Loucy (cell line): ENCODE measurements around the gene LPP.
"Not testable (repeated sequence)": the region's sequence is repeated elsewhere in the genome, so short reads cannot be mapped to it uniquely, and the experiment has no call there.

ENCODE experiments used
- H2AFZ ChIP-seq: fragments of 200-600 bp; sonication (generic); 2 replicates; pipeline ENCODE4 v1.6.0; 2016; ENCODE audit warnings: antibody characterized with exemption, mild to moderate bottlenecking, low read length, moderate library complexity
- H3F3A ChIP-seq: fragments of 200-600 bp; 2 replicates; pipeline ENCODE4 v1.6.0; 2016; ENCODE audit warnings: antibody characterized with exemption, low read depth, mild to moderate bottlenecking
- H3K27me3 ChIP-seq: fragments of 200-600 bp; sonication (generic); 2 replicates; pipeline ENCODE4 v1.6.1; 2014; ENCODE audit warnings: low read length, mild to moderate bottlenecking; ENCODE audit not compliant: insufficient read depth, poor library complexity, severe bottlenecking
- H3K36me3 ChIP-seq: fragments of 200-600 bp; sonication (generic); 2 replicates; pipeline ENCODE4 v1.6.1; 2016; ENCODE audit warnings: low read length; ENCODE audit not compliant: insufficient read depth
- H3K4me1 ChIP-seq: fragments of 200-600 bp; sonication (generic); 2 replicates; pipeline ENCODE4 v1.5.1; 2014; ENCODE audit warnings: low read length, mild to moderate bottlenecking; ENCODE audit not compliant: insufficient read depth, poor library complexity, severe bottlenecking
- H3K4me2 ChIP-seq: fragments of 200-600 bp; sonication (generic); 2 replicates; pipeline ENCODE4 v1.6.0; 2014; ENCODE audit warnings: antibody characterized with exemption, low read length, low read depth, mild to moderate bottlenecking; ENCODE audit not compliant: poor library complexity, severe bottlenecking
- H3K4me3 ChIP-seq: fragments of 200-600 bp; sonication (generic); 2 replicates; pipeline ENCODE4 v1.5.1; 2014; ENCODE audit warnings: low read length, mild to moderate bottlenecking, mixed read lengths; ENCODE audit not compliant: poor library complexity, severe bottlenecking
- H3K79me2 ChIP-seq: fragments of 200-600 bp; sonication (generic); 2 replicates; pipeline ENCODE4 v1.6.1; 2014; ENCODE audit warnings: low read length; ENCODE audit not compliant: insufficient read depth
- H3K9ac ChIP-seq: fragments of 200-600 bp; sonication (generic); 2 replicates; pipeline ENCODE4 v1.6.0; 2014; ENCODE audit warnings: mild to moderate bottlenecking, low read depth, low read length, moderate library complexity; ENCODE audit not compliant: poor library complexity, severe bottlenecking
- H3K9me2 ChIP-seq: fragments of 200-600 bp; sonication (generic); replicated peaks from 2 replicates; pipeline ENCODE4 v1.6.1; 2016; ENCODE audit warnings: low read depth, low read length, mixed read lengths
- H3K9me3 ChIP-seq: fragments of 200-600 bp; sonication (generic); 2 replicates; pipeline ENCODE4 v1.6.1; 2014; ENCODE audit warnings: mild to moderate bottlenecking, antibody characterized with exemption, low read length, low read depth; ENCODE audit not compliant: insufficient read depth
- H4K20me1 ChIP-seq: fragments of 200-600 bp; sonication (generic); 2 replicates; pipeline ENCODE4 v1.6.0; 2014; ENCODE audit warnings: antibody characterized with exemption, low read length, mild to moderate bottlenecking; ENCODE audit not compliant: insufficient read depth, poor library complexity, severe bottlenecking
- CTCF ChIP-seq: fragments of 200-600 bp; sonication (generic); conservative IDR thresholded peaks from 2 replicates; pipeline ENCODE4 v1.5.1; 2014; ENCODE audit warnings: mild to moderate bottlenecking, antibody characterized with exemption, low read length
- EZH2phosphoT487 ChIP-seq: fragments of 200-600 bp; IDR thresholded peaks from 2 replicates; pipeline ENCODE4 v1.6.1; 2018; ENCODE audit warnings: antibody characterized with exemption, mild to moderate bottlenecking, moderate library complexity, borderline replicate concordance

Gene LPP

DNA sequence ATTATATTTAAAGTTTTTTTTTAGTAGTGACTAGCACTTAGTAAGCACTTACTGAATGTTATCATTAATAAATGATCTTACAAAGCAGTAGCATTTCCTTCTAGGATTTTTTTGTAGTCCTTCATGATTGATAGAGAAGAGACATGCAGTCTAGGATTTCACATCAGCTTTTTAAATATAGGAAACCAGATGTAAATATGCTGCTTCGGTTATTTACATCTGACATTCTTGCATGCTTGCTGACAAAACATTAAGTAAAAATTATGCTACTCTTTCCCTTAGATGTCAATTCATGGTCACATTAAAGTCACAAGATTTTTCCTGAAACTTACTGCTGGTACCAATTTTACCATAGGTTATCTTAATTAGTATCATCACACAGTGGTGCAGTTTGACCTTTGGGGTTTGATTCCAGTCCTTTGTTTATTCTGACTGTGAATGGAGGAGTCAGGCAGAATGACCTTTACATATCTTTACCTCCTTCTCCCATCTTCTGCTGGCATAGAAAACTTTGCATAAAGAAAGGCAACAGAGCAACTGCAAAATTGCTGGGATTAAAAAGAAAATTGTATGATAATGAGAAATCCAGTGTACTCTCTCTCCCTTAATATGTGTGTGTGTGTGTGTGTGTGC lies 286.5 kb downstream of the LPP start:
- Histone ChIP-seq H3K9ac (no peak overlapping the region), H3K4me1 (peaks cover 24% of the 10 kb centered on the region), H3K4me2 (no peak overlapping the region), H4K20me1 (peaks cover under 1% of the 10 kb centered on the region), H3K79me2 (no peaks in the 10 kb centered on the region), H3F3A (peaks cover 4% of the 10 kb centered on the region; the same call in 1 of the 2 replicates), H3K27me3 (no peaks in the 10 kb centered on the region), H3K9me2 (no peaks in the 10 kb centered on the region), H2AFZ (no peak overlapping the region), H3K9me3 (peaks cover 14% of the 10 kb centered on the region), H3K4me3 (no peak overlapping the region), H3K36me3 (peaks cover 5% of the 10 kb centered on the region; the same call in 1 of the 2 replicates)
- TF ChIP-seq CTCF (no peak), EZH2phosphoT487 (no peak)

GRCh38 chr3:188442430-188442829 lies 288.5 kb downstream of the LPP start:
- H3K9me3 ChIP-seq = peaks cover 14% of the 10 kb centered on the region
- peaks cover 4% of the 10 kb centered on the region for H4K20me1 ChIP-seq
- no peaks in the 10 kb centered on the region for H3K27me3 ChIP-seq
- peaks cover 5% of the 10 kb centered on the region; the same call in 1 of the 2 replicates for H3K36me3 ChIP-seq
- H3K9me2 ChIP-seq = no peaks in the 10 kb centered on the region
- no peak overlapping the region for H3K4me2 ChIP-seq
- H3K4me1 ChIP-seq = peaks cover 39% of the 10 kb centered on the region
- peaks cover 4% of the 10 kb centered on the region; the same call in 1 of the 2 replicates for H3F3A ChIP-seq
- H3K4me3 ChIP-seq = no peak overlapping the region
- H3K9ac ChIP-seq = no peak overlapping the region
- H3K79me2 ChIP-seq = no peaks in the 10 kb centered on the region
- TF ChIP-seq EZH2phosphoT487 = no peak
- TF ChIP-seq CTCF = no peak
- no peak overlapping the region for H2AFZ ChIP-seq

- not testable (repeated sequence) for H3K4me2 ChIP-seq, H4K20me1 ChIP-seq, H3K27me3 ChIP-seq, H2AFZ ChIP-seq, H3K79me2 ChIP-seq, H3K4me3 ChIP-seq, H3F3A ChIP-seq, H3K9ac ChIP-seq, H3K9me2 ChIP-seq, H3K36me3 ChIP-seq
- peaks cover 29% of the 10 kb centered on the region for H3K4me1 ChIP-seq
- peaks cover 14% of the 10 kb centered on the region for H3K9me3 ChIP-seq
These were observed 291.2 kb downstream of the LPP start for GRCh38 chr3:188445175-188445574.

- peaks cover 5% of the 10 kb centered on the region; the same call in 1 of the 2 replicates for H3K36me3 ChIP-seq
- peak overlapping the region; percentile 4 for H3K4me2 ChIP-seq
- H3K79me2 ChIP-seq = no peaks in the 10 kb centered on the region
- H3K4me3 ChIP-seq = no peak overlapping the region
- peaks cover 24% of the 10 kb centered on the region for H3K4me1 ChIP-seq
- no peaks in the 10 kb centered on the region for H3K9me2 ChIP-seq
- TF ChIP-seq EZH2phosphoT487 (no peak), CTCF (no peak)
- H3K9ac ChIP-seq = no peak overlapping the region
- H3F3A ChIP-seq = no peaks in the 10 kb centered on the region
- no peaks in the 10 kb centered on the region for H3K27me3 ChIP-seq
- H4K20me1 ChIP-seq = peaks cover 4% of the 10 kb centered on the region
- H3K9me3 ChIP-seq = peaks cover 14% of the 10 kb centered on the region
- H2AFZ ChIP-seq = no peak overlapping the region
These were observed 292.1 kb downstream of the LPP start for GRCh38 chr3:188446014-188446413.
